Neural cell (in vitro differentiated cells): Measurements from ENCODE around the gene SCNN1A.

Experiments
- EP300 ChIP-seq: fragments of 450-650 bp; conservative IDR thresholded peaks from 2 replicates; pipeline ENCODE4 v1.6.1; 2014; ENCODE audit warnings: antibody characterized with exemption, mild to moderate bottlenecking, moderate library complexity; ENCODE audit not compliant: poor library complexity, severe bottlenecking
- EZH2 ChIP-seq: fragments of 200-600, 300-800 bp; shearing (Covaris generic), sonication (generic); IDR thresholded peaks from 2 replicates; pipeline ENCODE4 v1.6.1; 2014; ENCODE audit warnings: antibody characterized with exemption, low read length, borderline replicate concordance, mild to moderate bottlenecking; ENCODE audit not compliant: insufficient read depth, poor library complexity, severe bottlenecking
- MXI1 ChIP-seq: fragments of 450-650 bp; conservative IDR thresholded peaks from 2 replicates; pipeline ENCODE4 v1.6.1; 2014; ENCODE audit warnings: antibody characterized with exemption, mild to moderate bottlenecking; ENCODE audit not compliant: poor library complexity, severe bottlenecking
- POLR2AphosphoS5 ChIP-seq: IDR thresholded peaks from 2 replicates; pipeline ENCODE4 v1.6.1; 2012
- RAD21 ChIP-seq: fragments of 450-650 bp; conservative IDR thresholded peaks from 2 replicates; pipeline ENCODE4 v1.6.1; 2014; ENCODE audit warnings: antibody characterized with exemption, mild to moderate bottlenecking, moderate library complexity
- SMC3 ChIP-seq: fragments of 450-650 bp; conservative IDR thresholded peaks from 2 replicates; pipeline ENCODE4 v1.6.1; 2014; ENCODE audit warnings: antibody characterized with exemption, mild to moderate bottlenecking, moderate library complexity; ENCODE audit not compliant: poor library complexity
- TAF1 ChIP-seq: IDR thresholded peaks from 2 replicates; pipeline ENCODE4 v1.6.1; 2012; ENCODE audit warnings: low read depth
- TF ChIP-seq, protein P1 (sequence below): fragments of 450-650 bp; IDR thresholded peaks from 2 replicates; pipeline ENCODE4 v1.5.1; 2014; ENCODE audit warnings: antibody characterized with exemption, mild to moderate bottlenecking, moderate library complexity; ENCODE audit not compliant: poor library complexity, severe bottlenecking
- TF ChIP-seq, protein P2 (sequence below): IDR thresholded peaks from 2 replicates; pipeline ENCODE4 v1.6.1; 2012; ENCODE audit warnings: borderline replicate concordance

DNA sequence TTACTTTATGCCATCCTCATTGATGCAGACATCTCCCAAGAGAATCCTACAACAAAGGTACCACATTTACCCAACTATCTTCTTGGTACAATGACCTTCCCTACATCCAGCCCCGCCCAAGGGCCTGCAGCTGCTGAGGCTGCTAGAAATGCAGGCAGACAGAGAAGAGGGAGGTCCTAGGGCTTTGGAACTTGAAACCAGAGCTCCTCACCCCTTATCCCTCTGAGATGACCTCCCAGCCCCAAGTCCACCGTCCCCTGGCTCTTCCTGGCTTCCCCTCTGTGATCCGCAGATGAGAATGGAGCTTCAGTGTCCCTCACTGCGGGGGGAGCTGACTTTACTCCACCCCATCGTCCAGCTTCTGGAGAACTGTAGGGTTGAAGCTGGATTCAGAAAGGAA, 31.8 kb downstream of the SCNN1A start:
- TF ChIP-seq, protein P1, sequence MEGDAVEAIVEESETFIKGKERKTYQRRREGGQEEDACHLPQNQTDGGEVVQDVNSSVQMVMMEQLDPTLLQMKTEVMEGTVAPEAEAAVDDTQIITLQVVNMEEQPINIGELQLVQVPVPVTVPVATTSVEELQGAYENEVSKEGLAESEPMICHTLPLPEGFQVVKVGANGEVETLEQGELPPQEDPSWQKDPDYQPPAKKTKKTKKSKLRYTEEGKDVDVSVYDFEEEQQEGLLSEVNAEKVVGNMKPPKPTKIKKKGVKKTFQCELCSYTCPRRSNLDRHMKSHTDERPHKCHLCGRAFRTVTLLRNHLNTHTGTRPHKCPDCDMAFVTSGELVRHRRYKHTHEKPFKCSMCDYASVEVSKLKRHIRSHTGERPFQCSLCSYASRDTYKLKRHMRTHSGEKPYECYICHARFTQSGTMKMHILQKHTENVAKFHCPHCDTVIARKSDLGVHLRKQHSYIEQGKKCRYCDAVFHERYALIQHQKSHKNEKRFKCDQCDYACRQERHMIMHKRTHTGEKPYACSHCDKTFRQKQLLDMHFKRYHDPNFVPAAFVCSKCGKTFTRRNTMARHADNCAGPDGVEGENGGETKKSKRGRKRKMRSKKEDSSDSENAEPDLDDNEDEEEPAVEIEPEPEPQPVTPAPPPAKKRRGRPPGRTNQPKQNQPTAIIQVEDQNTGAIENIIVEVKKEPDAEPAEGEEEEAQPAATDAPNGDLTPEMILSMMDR, result no peak
- TF ChIP-seq TAF1, result no peak
- TF ChIP-seq POLR2AphosphoS5, result no peak
- no peak for TF ChIP-seq EZH2
- TF ChIP-seq, protein P2, sequence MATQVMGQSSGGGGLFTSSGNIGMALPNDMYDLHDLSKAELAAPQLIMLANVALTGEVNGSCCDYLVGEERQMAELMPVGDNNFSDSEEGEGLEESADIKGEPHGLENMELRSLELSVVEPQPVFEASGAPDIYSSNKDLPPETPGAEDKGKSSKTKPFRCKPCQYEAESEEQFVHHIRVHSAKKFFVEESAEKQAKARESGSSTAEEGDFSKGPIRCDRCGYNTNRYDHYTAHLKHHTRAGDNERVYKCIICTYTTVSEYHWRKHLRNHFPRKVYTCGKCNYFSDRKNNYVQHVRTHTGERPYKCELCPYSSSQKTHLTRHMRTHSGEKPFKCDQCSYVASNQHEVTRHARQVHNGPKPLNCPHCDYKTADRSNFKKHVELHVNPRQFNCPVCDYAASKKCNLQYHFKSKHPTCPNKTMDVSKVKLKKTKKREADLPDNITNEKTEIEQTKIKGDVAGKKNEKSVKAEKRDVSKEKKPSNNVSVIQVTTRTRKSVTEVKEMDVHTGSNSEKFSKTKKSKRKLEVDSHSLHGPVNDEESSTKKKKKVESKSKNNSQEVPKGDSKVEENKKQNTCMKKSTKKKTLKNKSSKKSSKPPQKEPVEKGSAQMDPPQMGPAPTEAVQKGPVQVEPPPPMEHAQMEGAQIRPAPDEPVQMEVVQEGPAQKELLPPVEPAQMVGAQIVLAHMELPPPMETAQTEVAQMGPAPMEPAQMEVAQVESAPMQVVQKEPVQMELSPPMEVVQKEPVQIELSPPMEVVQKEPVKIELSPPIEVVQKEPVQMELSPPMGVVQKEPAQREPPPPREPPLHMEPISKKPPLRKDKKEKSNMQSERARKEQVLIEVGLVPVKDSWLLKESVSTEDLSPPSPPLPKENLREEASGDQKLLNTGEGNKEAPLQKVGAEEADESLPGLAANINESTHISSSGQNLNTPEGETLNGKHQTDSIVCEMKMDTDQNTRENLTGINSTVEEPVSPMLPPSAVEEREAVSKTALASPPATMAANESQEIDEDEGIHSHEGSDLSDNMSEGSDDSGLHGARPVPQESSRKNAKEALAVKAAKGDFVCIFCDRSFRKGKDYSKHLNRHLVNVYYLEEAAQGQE, result no peak
- no peak for TF ChIP-seq RAD21
- TF ChIP-seq MXI1, result no peak
- TF ChIP-seq EP300, result no peak
- no peak for TF ChIP-seq SMC3
